Skeletal muscle tissue (tissue), 4 donors: Measurements from ENCODE around the gene BLOC1S5. TPM values are rescaled to one million over a fixed set of nuclear protein-coding genes. Genes with fewer than 3 reads are reported as not detected.

Experiments
- H3K27ac ChIP-seq: one replicate; pipeline ENCODE4 v1.7.0; 2013; ENCODE audit warnings: mild to moderate bottlenecking, low read depth, low read length, inconsistent platforms
- H3K27me3 ChIP-seq, 3 donors: one replicate each; pipeline ENCODE4 v1.7.0; 2013; ENCODE audit warnings: low read length in 3 of 3; ENCODE audit not compliant: control insufficient read depth in 3 of 3, insufficient read depth in 3 of 3
- H3K36me3 ChIP-seq, 3 donors: one replicate each; pipeline ENCODE4 v1.7.0; 2013; ENCODE audit warnings: low read length in 3 of 3; ENCODE audit not compliant: control insufficient read depth in 3 of 3, insufficient read depth in 3 of 3
- H3K4me1 ChIP-seq, 3 donors: one replicate each; pipeline ENCODE4 v1.7.0; 2013; ENCODE audit warnings: low read length in 3 of 3, mild to moderate bottlenecking in 3 of 3; ENCODE audit not compliant: control insufficient read depth in 3 of 3, insufficient read depth in 3 of 3
- H3K4me3 ChIP-seq, 3 donors: one replicate each; pipeline ENCODE4 v1.7.0; 2013; ENCODE audit warnings: low read length in 3 of 3
- H3K9ac ChIP-seq, 3 donors: one replicate each; pipeline ENCODE4 v1.7.0; 2013; ENCODE audit warnings: low read length in 3 of 3, mild to moderate bottlenecking in 3 of 3, moderate library complexity in 2 of 3, low read depth in 1 of 3
- H3K9me3 ChIP-seq, 3 donors: one replicate each; pipeline ENCODE4 v1.7.0; 2013; ENCODE audit warnings: low read length in 3 of 3; ENCODE audit not compliant: control insufficient read depth in 3 of 3
- total RNA-seq: library from RNA; depleted of rRNA; stranded (reverse); fragments of >200 nt; gene quantifications from one replicate; pipeline ENCODE4 v1.2.3, GENCODE V29; 2014
- donor health status: Osteomylitis.

BLOC1S5 gene
- 14.1 TPM for total RNA-seq

- Histone ChIP-seq H3K9me3 (no peaks in the 10 kb centered on the region), H3K27ac (peak within 1 kb of the TSS; percentile 85), H3K36me3 (peaks cover 0 to 11% (median 8%) of the 10 kb centered on the region in 3 donors), H3K9ac (peak within 1 kb of the TSS; percentile 90 to 92 (median 91)), H3K4me3 (peak within 1 kb of the TSS; percentile 94 to 98 (median 97)), H3K4me1 (peaks cover 3% of the 10 kb centered on the region in 3 donors), H3K27me3 (no peaks in the 10 kb centered on the region)
Observed at GRCh38 chr6:8063761-8064637, at the start of gene BLOC1S5. TSS of gene BLOC1S5 (minus strand) at chr6:8064389. CDS start at chr6:8064376, 13 bp downstream.

- H3K4me1 ChIP-seq: no peaks in the 10 kb centered on the region
- H3K27me3 ChIP-seq: peaks cover 0 to 6% (median 0%) of the 10 kb centered on the region in 3 donors
- H3K9me3 ChIP-seq: peaks cover 0 to 2% (median 0%) of the 10 kb centered on the region in 3 donors
- H3K4me3 ChIP-seq: no peak overlapping the region
- no peaks in the 10 kb centered on the region for H3K36me3 ChIP-seq
- no peak overlapping the region for H3K27ac ChIP-seq
- no peak overlapping the region for H3K9ac ChIP-seq
Observed at GRCh38 chr6:8113131-8113654, 49.0 kb upstream of the BLOC1S5 start.

GRCh38 chr6:8110725-8111124, 46.5 kb upstream of the BLOC1S5 start:
- H3K36me3 ChIP-seq: no peaks in the 10 kb centered on the region
- peaks cover 0 to 2% (median 0%) of the 10 kb centered on the region in 3 donors for H3K9me3 ChIP-seq
- H3K27ac ChIP-seq: no peak overlapping the region
- H3K4me1 ChIP-seq: no peaks in the 10 kb centered on the region
- no peak overlapping the region for H3K9ac ChIP-seq
- peaks cover 0 to 8% (median 2%) of the 10 kb centered on the region in 3 donors for H3K27me3 ChIP-seq
- no peak overlapping the region for H3K4me3 ChIP-seq

GRCh38 chr6:8110117-8110721, 46.0 kb upstream of the BLOC1S5 start:
- no peaks in the 10 kb centered on the region for H3K36me3 ChIP-seq
- no peaks in the 10 kb centered on the region for H3K9me3 ChIP-seq
- no peaks in the 10 kb centered on the region for H3K4me1 ChIP-seq
- H3K9ac ChIP-seq: no peak overlapping the region
- no peak overlapping the region for H3K4me3 ChIP-seq
- peaks cover 0 to 8% (median 2%) of the 10 kb centered on the region in 3 donors for H3K27me3 ChIP-seq
- no peak overlapping the region for H3K27ac ChIP-seq

- H3K27ac ChIP-seq: no peak overlapping the region
- peaks cover 0 to 8% (median 2%) of the 10 kb centered on the region in 3 donors for H3K27me3 ChIP-seq
- no peaks in the 10 kb centered on the region for H3K4me1 ChIP-seq
- no peak overlapping the region for H3K9ac ChIP-seq
- no peaks in the 10 kb centered on the region for H3K9me3 ChIP-seq
- no peaks in the 10 kb centered on the region for H3K36me3 ChIP-seq
- H3K4me3 ChIP-seq: no peak overlapping the region
Observed at GRCh38 chr6:8108759-8109539, 44.8 kb upstream of the BLOC1S5 start.

GRCh38 chr6:8108031-8108660, 44.0 kb upstream of the BLOC1S5 start:
- Histone ChIP-seq H3K9me3 (no peaks in the 10 kb centered on the region), H3K27ac (no peak overlapping the region), H3K4me1 (no peaks in the 10 kb centered on the region), H3K9ac (no peak overlapping the region), H3K4me3 (no peak overlapping the region), H3K27me3 (peaks cover 0 to 8% (median 2%) of the 10 kb centered on the region in 3 donors), H3K36me3 (no peaks in the 10 kb centered on the region)

- Histone ChIP-seq H3K36me3 (no peaks in the 10 kb centered on the region), H3K9ac (no peak overlapping the region), H3K4me1 (peaks cover 7 to 8% (median 7%) of the 10 kb centered on the region in 3 donors), H3K27me3 (peaks cover 0 to 8% (median 2%) of the 10 kb centered on the region in 3 donors), H3K4me3 (no peak overlapping the region), H3K27ac (no peak overlapping the region), H3K9me3 (no peaks in the 10 kb centered on the region)
Observed at GRCh38 chr6:8105791-8106190, 41.6 kb upstream of the BLOC1S5 start.

GRCh38 chr6:8103726-8104125, 39.5 kb upstream of the BLOC1S5 start:
- Histone ChIP-seq H3K9me3 (no peaks in the 10 kb centered on the region), H3K27ac (no peak overlapping the region), H3K27me3 (peaks cover 0 to 4% (median 2%) of the 10 kb centered on the region in 3 donors), H3K4me3 (no peak overlapping the region), H3K9ac (no peak overlapping the region), H3K4me1 (peaks cover 7 to 8% (median 7%) of the 10 kb centered on the region in 3 donors), H3K36me3 (no peaks in the 10 kb centered on the region)
